LHCN-M2 (cell line): ENCODE measurements around the gene MFAP3L. TPM values are rescaled to one million over a fixed set of nuclear protein-coding genes. Genes with fewer than 3 reads are reported as not detected.
"Not testable (repeated sequence)": the region's sequence is repeated elsewhere in the genome, so short reads cannot be mapped to it uniquely, and the experiment has no call there.

Experiments
- DNase-seq: peaks from one replicate; pipeline ENCODE4 v3.0.0-alpha.2; 2012; ENCODE audit warnings: low read depth
- total RNA-seq: library from RNA; depleted of rRNA; stranded (reverse); fragments of >200 nt; gene quantifications from 2 replicates; pipeline ENCODE4 v1.2.3, GENCODE V29; 2014

Gene MFAP3L
- total RNA-seq, 1 experiment from 2014 or later = 10.2 TPM

DNA sequence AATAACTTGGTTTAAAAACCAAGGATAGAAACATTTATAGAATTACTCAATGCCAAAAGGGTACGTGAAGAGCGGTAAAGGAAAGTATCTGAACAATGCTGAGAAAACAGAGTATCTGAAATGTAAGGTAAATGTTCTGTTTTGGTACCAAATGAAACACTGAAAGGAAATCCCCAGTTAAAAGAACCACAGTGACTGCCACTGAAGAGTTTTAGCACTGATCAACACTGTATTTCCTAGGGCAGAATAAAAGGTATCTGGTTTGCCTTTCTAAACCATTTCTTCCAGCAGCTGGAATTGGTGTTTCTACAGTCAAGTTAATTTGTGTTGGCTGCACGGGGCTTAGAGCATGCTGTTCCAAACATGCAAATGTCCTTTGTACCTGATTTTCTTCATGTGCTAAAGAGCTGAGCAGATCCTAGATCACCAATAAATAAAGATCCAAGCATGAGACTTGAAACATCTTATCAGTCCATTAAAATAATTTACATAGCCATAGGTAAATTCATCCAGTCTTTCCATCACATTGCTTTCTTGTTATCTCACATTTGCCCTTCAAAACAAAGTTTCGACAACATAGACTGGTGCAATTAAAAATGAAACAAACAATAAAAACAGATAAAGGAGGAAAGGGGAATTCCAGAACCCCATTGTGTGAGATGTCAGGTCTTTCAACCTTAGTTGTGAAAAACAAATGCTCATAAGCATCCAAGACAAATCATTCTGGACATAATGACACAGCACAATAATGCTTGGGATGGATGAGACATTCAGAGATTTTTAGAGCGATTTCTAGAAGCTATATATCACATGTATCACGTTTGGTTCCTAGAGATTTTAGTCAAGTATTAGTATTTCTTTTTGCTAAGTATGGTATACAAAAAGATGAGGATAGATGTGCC is 38.6 kb downstream of the MFAP3L start:
- DNase-seq = no peak

DNA sequence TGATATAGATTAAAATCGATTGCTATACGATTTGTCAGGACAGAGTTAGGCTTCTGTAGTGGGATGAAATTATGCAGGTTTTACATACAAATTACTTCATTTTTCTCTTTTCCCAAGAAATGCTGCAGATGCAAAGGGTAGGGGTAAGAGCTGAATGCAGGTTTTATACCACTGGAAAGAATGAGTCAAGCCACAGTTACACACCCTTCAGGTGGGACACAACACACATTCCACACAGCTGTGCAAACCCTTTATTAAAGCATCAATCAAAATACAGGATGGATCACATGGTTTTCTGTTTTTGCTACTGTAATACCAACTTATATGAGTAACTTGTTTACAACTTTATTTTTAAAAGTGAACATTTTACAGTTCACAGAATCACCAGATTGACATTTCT is 39.8 kb downstream of the MFAP3L start:
- DNase-seq = no peak

DNA sequence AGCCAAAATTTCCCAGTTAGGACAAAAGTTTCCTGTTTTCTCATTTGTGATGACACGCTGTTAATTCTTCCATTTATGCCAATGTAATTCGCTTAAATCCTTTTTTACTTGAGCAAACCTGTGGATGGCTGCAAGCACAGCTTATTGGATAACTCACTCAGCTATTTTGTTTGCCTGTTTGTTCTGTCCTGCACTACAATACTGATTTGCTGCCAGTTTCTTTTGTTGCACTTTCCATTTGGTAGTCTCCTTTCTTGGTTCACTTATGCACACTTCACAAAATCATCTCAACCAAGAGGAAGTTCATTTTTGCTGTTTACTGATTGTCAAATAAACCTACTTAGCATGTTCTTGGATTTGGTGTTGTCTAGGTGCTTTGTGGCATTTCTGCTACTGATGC is 40.3 kb downstream of the MFAP3L start:
- no peak for DNase-seq

DNA sequence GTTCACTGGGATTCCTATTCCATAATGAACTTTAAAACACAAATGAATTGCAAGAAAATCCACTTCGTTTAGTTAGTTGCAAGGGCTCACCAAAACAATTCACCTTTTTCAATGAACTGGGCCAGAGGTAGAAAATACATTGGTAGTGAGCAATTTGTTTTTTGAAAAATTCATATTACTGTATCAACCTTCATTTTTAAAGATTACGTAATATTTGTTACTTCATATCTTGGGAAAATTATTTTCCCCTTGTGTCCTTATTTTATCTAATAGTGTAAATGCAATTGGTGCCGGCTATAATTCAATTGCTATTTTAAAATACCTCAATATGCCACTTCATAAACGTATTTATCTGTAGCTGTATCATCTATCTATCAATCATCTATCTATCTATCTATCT is 41.5 kb downstream of the MFAP3L start:
- no peak for DNase-seq

DNA sequence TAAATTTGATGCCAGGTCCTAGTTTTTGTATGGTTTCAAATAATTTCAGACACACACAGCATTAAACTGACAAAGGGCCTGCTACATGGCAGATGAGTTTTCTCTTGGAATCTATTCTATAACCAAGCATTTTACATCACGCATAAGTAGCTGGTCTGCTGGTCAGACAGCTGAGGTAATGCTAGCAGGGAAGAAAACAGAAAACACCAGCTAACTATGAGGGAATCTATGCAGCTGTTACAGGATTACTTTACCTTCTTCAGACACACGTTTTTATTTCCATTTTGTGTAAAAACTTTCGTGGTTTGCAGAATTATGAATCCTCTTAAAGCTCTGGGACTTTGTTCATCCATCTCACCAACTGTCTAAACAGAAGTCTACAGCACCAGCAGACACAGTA is 42.0 kb downstream of the MFAP3L start:
- DNase-seq = peak; percentile 62

DNA sequence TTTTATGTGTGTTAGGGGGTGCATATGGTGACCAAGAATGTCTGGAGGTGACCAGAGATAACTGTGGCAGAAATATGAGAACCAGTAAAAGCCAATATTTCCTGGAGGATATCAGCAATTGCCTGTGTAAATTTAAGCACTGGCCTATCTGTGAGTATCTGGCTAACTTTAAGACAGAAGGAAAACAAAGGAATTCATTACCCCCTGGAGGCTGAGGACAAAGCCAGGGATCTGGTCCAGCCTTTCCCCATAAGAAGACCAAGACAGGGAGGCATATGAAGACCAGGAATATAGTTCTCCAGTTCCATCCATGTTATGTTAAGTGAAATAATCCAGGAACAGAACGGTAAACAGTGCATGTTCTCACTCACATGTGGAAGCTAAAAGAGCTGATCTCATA is 49.2 kb downstream of the MFAP3L start:
- no peak for DNase-seq

DNA sequence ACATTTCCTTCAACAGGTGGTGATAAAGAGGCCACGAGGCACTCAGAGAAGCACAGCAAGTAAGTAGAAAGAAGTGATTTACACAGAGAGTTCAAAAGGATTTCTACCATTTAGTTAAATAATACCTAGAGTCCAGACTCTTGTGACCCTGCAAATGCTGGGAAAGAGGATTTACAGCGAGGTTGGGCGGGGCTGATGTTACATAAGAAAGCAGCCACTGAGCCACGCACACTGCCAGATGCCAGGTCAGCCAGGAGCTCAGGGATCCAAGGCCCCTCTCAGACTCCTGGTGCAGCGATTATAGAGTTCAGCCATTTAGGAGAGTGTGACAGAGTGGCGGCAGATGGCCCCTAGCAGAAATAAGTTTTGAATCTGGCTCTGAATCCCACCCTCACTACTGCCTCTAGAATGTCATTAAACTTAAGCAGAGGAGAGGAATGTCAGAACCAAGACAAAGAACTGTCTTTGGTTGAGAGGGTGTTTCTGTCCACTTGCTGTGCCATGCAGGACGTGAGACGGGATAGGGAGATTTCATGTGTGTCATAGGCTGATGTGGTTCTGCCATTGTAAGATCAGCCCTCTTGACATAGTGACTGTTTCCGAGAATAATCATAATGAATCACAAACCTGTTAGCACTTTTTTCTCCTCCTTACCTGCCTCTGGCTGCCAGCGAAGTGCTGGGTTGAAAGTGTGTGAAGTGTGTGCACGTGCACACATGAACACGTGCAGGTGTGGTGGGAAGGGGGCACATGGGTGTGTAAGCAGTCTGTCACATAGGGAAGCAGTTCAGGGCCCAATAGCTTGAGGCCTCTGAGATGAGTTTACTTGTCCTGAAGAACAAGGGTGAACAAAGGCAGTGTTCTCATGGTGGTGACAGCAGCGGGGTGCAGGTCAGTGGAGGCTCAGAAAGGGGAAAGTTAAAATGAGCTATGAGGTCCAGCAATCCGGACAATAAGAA is 50.1 kb downstream of the MFAP3L start:
- DNase-seq = no peak

DNA sequence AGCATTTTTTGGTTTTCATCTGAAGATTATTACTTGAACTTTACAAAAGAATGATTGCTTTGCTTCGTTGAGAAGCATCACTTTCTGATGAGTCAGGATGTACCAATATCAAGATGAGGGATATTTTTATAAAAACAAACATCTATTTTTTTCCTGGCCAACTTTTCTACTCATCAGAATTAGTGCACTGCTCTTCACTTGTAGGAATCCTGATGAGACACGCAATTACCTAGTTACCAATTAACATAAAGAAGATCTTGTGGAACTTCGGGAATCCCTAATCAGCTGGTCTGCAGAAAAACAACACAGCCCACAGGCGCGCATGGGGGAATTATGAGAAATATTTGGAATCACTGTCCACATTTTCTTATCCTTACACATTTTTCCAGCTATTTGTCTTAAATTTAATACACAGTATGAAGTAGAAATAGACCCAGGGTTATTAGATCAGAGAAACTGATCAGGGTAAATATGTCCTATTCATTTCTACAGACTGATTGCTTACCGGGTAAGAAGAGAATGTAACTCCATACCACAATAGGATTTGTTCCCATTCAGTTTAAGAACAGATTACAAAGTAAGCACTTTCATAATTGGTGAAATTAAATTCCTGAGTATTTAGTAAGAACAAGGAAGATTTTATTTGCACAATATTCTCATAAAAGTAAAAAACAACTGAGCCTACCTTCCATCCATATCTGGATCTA is 50.9 kb downstream of the MFAP3L start:
- DNase-seq = no peak

DNA sequence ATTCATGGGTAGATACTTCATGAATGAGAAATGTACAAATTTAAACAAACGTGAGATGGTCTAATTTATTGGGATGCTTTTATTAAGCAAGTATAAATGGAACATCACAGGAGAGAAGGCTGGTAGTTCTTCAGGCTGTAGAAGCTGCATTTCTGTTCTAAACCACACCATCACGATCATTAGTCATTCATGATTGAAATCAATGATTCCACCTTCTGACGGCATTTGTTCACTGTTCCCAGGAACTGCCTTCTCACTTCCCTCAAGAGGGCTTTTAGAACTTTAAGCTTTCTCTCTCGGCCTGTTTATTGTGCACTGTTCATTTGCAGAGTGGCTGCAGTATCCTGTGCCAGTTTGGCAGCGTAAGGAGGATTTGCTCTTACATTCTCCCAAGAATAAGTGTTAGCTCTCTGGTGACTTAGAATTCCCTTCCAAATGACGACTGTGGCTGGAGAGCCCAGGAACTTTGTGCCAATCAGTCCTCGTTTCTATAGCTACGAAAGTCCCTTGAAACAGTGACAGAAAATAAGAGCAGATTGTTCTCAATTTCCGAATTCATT is 54.7 kb downstream of the MFAP3L start:
- no peak for DNase-seq

DNA sequence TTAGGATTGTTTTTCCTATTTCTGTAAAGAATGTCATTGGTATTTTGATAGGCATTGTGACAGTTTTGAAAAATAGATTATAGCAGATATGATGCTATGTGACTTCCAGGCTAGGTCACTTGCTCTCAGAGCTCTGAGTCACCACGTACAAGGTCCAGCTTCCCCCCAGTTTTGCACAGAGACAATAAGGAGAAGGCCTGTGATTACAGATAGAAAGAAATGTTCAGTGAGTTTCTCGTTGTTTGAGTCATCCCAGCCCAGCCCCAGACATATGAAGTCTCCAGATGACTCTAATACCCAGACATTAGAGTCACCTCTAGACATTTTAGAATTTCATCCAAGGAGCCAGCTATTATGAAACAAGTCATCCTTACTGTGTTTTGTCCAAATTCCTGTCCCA is 57.2 kb downstream of the MFAP3L start:
- DNase-seq = peak; percentile 50

DNA sequence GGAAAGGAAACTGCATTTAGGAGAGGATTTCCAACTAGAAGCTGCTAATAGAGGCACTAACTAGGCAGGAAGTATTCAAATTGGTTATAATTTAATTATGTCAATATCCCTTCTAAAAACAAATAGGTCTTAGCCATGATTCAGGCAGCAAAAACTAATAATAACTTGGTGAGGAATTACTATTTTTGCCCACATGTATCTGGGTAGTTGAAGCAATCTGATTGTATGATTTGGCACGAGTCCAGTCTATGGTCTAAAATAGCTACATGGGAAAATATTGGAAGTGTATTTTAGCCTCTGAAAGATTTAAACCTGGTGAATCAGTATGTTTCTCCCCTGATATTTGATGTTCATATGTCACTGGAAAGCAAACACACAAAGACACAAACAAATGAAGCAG is 62.2 kb downstream of the MFAP3L start:
- peak; percentile 29 for DNase-seq

DNA sequence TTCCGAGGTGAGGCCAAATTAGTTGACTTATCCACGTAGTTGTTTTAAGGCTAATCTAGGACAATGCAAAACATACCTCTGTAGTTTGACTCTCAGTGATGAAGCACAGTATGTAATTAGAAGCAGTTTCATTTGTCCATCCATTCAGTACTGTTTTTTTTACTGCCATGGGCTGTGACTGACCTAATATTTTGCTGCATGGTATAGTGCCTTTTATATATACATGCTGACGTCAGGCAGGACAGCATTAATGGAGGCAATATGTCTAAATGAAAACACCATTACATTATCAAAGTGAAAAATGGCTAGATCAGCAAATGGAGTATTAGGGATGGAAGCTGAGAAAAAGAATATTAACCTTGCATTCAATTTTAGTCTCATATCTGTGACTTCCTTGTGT is 66.9 kb downstream of the MFAP3L start:
- DNase-seq = no peak

DNA sequence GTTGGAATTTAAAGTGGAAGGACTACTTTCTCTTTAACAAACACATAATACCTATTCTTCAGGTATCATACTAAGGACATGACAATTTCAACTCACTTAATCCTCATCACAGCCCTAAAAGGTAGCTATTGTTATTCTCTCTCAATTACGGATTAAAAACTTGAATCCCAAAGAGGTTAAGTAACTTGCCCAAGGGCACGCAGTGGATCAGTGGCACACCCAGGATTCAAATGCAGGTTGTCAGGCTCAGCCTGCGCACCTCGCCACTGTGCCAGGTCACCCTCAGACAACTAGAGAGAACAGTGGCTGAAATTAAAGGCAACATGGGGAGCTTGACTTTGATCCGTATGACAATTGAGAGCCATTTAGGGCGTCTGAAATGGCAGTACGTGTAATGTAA is 67.6 kb downstream of the MFAP3L start:
- no peak for DNase-seq

DNA sequence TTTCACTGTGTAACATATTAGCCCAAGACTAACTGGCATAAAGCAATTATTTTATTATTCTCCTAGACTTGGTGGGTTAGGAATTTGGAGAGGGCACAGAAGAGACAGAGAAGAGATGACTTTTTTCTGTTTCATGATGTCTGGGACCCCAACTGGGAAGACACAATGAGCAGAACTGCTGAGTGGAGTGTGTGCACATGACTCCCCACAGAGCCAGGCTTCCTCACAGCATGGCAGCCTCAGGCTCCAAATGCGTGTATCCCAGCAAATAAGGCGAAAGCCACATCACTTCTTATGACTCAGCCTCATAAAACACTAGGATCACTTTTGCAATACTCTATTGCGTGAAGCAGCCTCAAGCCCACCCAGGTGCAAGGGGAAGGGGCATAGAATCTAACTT is 68.4 kb downstream of the MFAP3L start:
- DNase-seq = no peak

DNA sequence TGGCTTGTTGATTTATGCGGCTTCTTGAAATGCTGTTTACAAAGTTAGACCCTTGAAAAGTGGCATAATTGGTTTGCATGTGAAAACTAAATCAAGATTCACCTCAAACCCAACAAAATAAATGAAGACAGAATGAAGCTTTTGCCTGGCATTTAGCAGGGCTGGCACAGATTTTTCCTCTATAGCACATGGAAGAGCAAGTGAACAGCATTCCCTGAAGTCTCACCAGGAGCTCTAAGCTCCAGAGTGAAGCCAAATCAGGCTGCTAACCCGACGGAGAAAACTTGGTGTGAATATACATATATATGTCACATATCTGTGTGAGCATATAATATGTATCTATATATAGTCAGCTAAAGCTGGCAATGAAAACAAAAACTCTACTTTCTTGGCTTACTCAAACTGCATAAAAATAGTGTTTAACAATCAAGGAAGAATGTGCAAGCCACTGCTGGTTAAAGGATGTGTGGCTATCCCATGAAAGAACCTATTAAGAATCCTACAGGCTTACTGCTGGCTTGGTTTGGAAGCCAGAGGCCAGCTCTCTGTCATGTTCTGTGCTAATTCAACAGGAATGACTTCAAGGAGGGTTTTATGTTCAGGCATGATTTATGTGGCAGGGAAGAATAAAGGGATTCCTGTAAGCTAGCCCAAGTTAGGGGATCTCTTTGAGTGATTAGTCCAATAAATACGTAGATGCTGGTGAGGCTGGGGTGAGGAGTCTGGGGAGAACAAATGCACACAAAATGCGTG is 69.9 kb downstream of the MFAP3L start:
- DNase-seq = no peak

DNA sequence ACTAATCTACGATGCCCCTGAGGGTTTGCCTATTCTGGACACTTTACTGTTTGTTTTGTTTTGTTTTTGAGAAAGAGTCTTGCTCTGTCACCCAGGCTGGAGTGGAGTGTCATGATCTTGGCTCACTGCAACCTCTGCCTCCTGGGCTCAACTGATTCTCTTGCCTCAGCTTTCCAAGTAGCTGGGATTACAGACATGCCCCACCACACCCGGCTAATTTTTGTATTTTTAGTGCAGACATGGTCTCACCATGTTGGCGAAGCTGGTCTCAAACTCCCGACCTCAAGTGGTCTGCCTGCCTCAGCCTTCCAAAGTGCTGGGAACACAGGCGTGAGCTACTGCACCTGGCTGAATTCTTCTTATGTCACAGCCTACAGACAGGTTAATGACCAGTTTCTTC is 70.7 kb downstream of the MFAP3L start:
- no peak for DNase-seq

DNA sequence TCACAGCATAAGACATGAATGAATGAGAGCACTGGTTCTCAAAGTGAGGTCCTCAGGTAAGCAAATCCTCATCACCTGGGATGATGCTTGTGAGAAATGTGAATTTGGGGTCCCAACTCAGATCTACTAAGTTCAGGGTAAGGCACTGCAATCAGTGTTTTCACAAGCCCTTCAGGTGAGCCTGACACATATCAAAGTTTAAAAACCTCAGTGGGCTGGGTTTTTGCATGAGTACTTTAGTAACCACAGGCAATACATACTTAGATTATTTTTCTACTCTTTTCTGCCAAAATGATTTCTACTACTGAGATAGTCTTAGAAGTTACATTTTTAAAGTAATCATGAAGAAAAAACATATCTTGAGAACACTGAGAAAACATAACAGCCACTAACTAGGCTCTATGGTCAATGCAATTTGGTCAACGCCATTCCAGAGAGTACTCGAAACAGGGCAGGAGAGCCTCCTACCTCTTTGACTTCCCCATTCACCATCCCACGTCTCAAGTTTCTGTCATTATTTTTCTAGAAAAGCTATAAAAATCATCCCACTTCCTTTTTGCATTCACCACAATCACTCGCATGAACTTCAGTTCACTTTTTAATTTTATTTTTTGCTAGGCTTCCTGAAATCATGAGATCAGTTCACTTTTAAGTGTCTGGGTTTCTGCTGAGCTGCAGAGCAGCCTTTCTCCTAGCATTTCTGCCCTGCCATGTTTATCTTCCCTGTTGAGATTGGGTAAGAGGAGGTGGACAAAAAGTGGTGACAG is 73.8 kb downstream of the MFAP3L start:
- DNase-seq = no peak

DNA sequence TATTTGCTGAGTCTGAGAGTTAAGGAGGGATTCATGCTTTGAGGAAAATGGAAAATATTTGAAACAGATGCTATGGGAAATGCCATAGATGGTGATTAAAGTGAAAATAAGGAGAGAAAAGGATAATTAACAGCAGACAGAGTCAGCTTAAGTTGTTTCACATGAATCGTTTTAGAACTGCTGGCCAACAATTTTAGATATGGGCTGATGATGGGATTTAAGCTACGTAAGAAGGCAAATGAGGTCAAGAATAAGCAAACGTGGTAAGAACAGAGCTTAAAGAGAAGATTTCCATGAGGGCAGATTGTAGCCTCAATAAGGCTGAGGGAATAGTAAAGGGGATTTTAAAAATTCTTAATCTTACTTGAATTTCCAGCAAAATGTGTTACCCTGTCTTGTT is 77.9 kb downstream of the MFAP3L start:
- no peak for DNase-seq

DNA sequence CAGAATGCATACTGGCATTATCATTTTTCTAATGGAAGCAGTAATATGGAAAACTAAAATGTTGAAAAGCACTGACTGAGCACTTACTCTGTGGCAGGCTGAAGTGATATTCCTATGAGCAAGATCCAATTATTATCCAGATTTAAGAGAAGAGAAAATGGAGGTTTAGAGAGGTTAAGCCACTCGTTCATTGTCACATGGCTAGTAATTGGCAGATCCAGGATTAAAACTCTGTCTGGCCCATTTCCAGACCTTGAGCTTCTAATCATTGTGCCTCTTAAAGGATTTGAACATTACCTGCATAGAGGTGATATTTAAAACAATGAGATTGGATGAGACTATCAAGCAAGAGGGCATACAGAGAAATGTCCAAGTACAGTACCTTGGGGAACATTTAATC is 80.6 kb downstream of the MFAP3L start:
- no peak for DNase-seq

DNA sequence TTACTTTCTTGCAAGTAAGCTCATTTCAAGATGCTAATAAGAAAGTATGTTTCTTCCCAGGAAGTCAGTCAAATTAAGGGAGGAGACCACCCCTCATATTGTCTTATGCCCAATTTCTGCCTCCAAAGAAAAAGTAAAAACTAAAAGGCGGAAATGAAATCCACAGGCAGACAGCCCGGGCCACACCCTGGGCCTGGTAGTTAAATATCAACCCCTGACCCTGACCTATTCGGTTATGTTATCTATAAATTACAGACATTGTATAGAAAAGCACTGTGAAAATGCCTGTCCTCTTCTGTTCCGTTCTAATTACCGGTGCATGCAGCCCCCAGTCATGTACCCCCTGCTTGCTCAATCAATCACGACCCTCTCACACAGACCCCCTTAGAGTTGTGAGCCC is 82.6 kb downstream of the MFAP3L start:
- DNase-seq = not testable (repeated sequence)
